HG02870 (cell line): ENCODE measurements around the gene CDC20.

ENCODE experiments used
- ATAC-seq: cut with Tn5 transposase; IDR thresholded peaks from one replicate; pipeline ENCODE4 v1.9.1; 2021; ENCODE audit warnings: mild to moderate bottlenecking, moderate library complexity; ENCODE audit not compliant: unreplicated experiment

CDC20 gene

GRCh38 chr1:43327549-43328292 is 31.1 kb upstream of the CDC20 start:
- no peak for ATAC-seq

- no peak for ATAC-seq
These were observed 28.6 kb upstream of the CDC20 start for GRCh38 chr1:43329995-43330751.

- ATAC-seq = no peak
These were observed 27.1 kb upstream of the CDC20 start for GRCh38 chr1:43331688-43332087.

- ATAC-seq = no peak
These were observed 24.2 kb upstream of the CDC20 start for GRCh38 chr1:43334453-43335205.

GRCh38 chr1:43337588-43337987 is 21.2 kb upstream of the CDC20 start, which contains the start of gene MPL:
TSS of gene MPL (plus strand) at chr1:43337818. CDS start at chr1:43337849, 31 bp downstream.
- ATAC-seq = no peak

GRCh38 chr1:43338001-43338400 is 20.8 kb upstream of the CDC20 start:
- no peak for ATAC-seq

GRCh38 chr1:43339584-43340232 is 19.1 kb upstream of the CDC20 start:
- no peak for ATAC-seq

- ATAC-seq = no peak
These were observed 18.2 kb upstream of the CDC20 start for GRCh38 chr1:43340559-43340958.

- no peak for ATAC-seq
These were observed 14.4 kb upstream of the CDC20 start for GRCh38 chr1:43344267-43344850.

GRCh38 chr1:43345120-43345519 is 13.7 kb upstream of the CDC20 start:
- ATAC-seq = no peak

GRCh38 chr1:43346636-43347035 is 12.1 kb upstream of the CDC20 start:
- no peak for ATAC-seq

GRCh38 chr1:43348343-43348808 is 10.4 kb upstream of the CDC20 start:
- no peak for ATAC-seq

- ATAC-seq = no peak
These were observed 9.8 kb upstream of the CDC20 start for GRCh38 chr1:43348809-43349593.

GRCh38 chr1:43349594-43350306 is 9.0 kb upstream of the CDC20 start:
- no peak for ATAC-seq

GRCh38 chr1:43350976-43351375 is 7.8 kb upstream of the CDC20 start:
- ATAC-seq = no peak

- no peak for ATAC-seq
These were observed 7.1 kb upstream of the CDC20 start for GRCh38 chr1:43351421-43352350.

- no peak for ATAC-seq
These were observed 6.5 kb upstream of the CDC20 start for GRCh38 chr1:43352351-43352705.

GRCh38 chr1:43352881-43353280 is 5.9 kb upstream of the CDC20 start:
- ATAC-seq = no peak
